Activated effector memory CD4-positive, alpha-beta T cell treated with anti-CD3 and anti-CD28 coated beads, Interleukin-2, amount 50 U/mL, for 16 hours (primary cell): ENCODE measurements around the gene ACAD8.
A peak's percentile ranks its signal among the peaks of the same experiment; 100 is the strongest.

Source experiments
- DNase-seq: peaks from one replicate; pipeline ENCODE4 v3.0.0-alpha.2; 2020

The ACAD8 gene

DNA sequence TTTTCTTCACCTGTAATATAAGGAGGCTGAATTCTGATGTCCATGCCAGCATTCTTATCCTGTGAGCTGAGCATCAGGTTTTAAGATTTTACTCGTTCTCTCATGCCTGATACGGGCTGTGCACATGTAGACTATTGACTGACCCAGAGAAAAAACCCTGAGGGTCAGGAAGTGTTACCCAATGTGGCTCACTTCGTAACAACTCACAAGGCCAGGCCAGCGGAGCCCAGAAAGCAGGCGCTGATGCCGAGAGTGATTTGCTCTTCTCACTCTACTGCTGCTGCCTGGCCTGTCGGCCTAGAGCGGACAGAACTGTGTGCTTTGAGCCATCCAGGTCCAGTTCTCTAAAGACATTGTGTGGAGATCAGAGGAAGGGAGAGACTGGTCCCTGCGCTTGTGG, 11.0 kb upstream of the ACAD8 start:
- no peak for DNase-seq

GRCh38 chr11:134243913-134244312, 9.5 kb upstream of the ACAD8 start:
- no peak for DNase-seq

DNA sequence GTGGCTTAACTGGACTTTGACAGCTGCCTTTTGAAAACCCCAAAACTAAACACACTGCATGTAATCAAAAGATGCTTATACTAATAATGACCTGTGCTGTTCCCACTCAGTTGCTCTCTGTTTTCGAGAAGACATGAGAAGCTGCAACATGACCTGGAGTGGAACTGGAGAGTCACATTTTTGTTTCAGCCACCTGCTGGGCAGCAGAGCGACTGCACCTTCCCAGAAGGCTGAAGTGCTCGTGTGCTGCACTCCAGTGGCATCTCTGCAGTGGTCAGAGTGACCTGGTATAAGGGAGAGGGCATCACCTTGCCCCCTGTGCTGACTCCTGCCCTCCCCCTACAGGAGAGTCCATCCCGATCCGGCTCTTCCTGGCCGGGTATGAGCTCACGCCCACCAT, 8.8 kb upstream of the ACAD8 start:
- DNase-seq, result no peak

- DNase-seq, result no peak
These were observed 7.9 kb upstream of the ACAD8 start for GRCh38 chr11:134245434-134245833.

DNA sequence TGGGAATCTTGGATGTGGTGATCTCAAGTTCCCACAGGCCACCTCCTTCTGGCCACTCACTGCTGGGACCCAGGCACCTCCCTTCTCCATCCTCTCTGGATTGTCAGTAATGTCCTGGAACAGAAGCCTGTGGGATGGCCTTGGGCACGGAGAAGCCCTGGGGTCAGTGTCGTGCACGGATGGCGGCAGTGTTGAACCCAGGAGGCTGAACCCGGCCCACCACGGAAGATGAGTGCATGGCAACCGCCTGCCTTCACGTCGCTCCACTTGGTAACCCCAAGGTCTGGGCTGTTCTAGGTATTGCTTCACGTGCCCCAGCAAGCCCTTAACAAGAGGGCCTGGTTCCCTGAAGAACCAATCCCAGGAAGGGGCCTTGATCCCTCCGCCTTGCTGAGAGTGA, 7.3 kb upstream of the ACAD8 start:
- DNase-seq, result no peak

DNA sequence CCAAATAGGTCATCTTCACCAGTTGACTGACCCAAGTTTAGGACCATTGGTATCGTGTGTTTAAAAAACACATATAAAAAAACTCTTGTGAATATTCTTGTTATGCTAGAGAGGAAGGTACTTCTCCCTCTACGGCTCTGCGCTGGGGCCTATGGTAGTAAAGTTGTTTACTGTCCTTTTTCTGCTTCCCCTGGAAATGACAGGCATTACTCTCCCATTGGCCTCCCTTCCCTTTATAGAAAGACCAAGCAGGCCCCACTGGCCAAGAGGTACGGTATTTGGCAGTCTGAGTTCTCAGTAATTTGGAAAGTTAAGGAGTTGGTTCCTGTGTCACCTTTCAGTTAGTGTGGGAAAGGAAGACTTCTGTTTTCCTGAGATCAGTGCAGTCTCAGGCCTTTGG, 6.7 kb upstream of the ACAD8 start:
- DNase-seq, result no peak

- no peak for DNase-seq
These were observed 4.4 kb upstream of the ACAD8 start for GRCh38 chr11:134248910-134249480.

- no peak for DNase-seq
These were observed 3.1 kb upstream of the ACAD8 start for GRCh38 chr11:134250246-134250645.

DNA sequence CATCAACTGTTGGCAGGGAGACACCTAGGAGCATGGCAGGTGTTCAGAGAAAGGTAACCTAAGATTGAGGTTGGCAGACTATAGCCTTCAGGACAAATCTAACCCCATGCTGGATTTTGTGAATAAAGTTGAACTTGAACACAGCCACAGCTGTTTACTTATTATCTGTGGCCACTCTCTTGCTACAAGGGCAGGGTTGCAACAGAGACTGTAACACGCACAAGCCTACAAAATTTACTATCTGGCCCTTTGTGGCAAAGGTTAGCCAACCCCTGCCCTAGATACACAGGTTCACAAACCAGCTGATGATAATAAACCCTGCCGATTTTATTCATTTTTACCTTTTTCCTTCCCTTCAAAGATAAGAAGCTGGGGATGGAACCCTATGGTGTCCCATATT, 2.7 kb upstream of the ACAD8 start:
- DNase-seq, result no peak

DNA sequence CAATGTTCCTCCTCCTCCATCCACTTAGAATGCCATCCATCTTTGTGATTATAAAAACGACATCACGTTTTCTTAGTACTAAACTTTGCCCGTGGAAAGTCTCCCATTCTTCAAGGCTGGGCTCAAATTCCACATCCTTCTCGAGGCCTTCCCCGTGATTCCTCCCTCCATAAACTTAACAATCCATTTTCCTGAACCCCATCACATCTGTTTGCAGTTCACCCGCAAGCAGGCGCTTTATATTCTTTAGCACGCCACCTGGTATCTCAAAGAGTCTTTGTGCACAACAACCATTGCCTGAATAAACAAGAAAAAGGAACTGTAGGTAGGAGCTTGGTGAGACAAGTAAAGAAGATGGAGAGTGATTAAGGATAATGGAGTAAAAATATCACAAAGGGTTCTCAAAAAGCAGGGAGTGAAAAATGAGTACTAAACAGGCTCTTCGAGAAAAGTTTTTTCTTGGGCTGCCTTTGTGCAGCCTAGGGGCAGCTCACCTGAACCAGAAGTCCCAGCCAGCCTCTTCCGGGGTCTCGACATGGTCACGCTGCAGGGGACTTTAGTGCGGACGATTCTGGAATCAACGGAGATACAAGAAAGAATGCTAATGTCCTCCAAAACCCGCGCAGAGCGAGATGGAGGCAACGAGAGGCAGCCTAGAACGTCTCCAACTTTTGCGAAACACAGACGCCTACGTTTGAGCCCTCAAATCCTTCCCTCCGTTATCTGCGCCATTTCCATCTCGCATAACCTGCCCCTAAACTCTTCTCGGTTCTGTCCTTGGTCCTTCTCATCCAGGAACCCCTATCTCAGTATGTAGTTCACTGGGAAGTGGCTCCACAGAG, 801 bp upstream of the ACAD8 start:
- DNase-seq, result peak; percentile 71

GRCh38 chr11:134254433-134255183, 1.2 kb downstream of the ACAD8 start:
- no peak for DNase-seq

- peak; percentile 21 for DNase-seq
These were observed 1.8 kb downstream of the ACAD8 start for GRCh38 chr11:134255184-134255561.

GRCh38 chr11:134257101-134257500, 3.7 kb downstream of the ACAD8 start:
- DNase-seq, result peak; percentile 43

DNA sequence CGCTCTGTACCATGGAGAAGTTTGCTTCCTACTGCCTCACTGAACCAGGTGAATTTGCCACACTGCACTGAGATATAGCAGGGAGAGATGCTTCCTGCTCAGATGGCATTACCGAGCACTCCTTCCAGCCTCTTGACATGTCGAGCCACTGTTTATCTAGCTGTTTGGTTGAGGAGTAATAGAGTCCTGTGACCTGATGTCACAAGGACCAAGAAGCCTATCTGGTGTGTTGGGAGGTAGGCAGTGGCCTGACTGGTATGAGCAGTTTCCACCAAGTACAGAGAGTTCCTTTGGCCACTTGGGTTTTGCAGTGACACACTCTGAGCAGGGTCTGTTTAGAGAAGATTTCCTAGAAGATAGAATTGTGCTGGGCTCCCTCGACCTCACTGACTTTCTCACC, 5.2 kb downstream of the ACAD8 start:
- DNase-seq, result no peak

- DNase-seq, result no peak
These were observed 7.1 kb downstream of the ACAD8 start for GRCh38 chr11:134260503-134260902.

DNA sequence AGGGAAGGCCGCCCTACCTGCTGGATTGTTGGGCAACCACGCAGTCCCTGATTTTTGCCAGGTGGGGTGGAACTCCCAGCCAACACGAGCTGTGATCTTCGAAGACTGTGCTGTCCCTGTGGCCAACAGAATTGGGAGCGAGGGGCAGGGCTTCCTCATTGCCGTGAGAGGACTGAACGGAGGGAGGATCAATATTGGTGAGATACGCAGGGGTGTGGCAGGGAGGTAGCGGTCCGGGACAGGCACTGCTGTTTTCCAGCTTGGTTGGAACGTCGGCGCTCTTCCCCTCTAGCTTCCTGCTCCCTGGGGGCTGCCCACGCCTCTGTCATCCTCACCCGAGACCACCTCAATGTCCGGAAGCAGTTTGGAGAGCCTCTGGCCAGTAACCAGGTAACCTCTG, 7.6 kb downstream of the ACAD8 start:
- peak; percentile 42 for DNase-seq

- peak; percentile 72 for DNase-seq
These were observed 8.5 kb downstream of the ACAD8 start for GRCh38 chr11:134261626-134262488.

DNA sequence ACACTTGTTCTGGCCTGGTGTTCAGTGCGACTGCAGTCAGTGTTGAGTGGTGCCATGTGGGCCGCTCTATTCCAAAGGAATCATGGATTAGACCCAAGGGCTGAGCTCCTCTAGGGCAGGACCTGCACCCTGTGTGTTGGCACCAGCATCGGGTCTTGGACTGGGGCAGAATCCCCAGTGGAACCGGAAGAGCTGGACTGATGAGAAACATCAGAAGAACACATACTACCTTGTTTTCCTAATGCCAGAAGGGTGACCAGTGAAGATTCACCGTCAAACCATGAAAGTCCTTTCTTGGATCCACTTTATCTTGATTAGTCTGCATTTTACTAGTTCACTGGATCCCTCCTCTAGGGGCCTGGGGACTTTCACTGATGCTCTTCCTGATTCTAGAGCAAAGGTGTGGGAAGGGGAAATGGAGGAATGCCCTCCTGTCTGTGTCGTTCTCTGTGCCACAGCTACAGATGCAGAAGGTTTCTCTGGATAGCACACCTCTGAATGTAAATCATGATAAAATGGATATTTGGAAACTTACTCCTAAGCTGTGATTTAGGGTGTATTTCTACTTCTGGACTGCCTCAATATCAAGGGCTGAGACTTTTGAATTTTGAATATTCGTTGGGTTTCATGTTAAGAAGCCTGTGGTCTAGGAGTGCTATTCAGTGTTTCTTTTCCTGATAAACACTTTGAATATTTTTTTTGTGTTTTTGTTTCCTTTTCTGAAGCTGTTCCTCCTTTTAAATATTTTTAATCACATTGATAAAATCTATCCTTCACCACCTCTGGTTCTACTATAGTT, 11.8 kb downstream of the ACAD8 start:
- no peak for DNase-seq

DNA sequence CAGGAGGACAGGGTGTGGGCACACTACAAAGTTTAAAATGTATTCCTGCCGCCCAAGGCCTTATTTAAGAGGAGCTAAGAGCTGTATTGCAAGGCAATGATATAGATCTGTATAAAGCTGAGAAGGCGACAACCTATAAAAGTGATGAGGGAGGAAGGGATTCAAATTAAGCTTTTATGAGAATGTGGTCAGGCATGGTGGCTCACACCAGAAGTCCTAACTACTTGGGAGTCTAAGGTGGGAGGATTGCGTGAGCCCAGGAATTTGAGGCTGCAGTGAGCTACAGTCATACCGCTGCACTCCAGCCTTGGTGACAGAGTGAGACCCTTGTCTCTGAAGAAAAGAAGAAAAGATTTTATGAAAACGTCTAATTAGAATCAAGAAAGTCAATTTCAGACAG, 13.1 kb downstream of the ACAD8 start:
- peak; percentile 9 for DNase-seq

GRCh38 chr11:134266841-134267251, 13.5 kb downstream of the ACAD8 start:
- DNase-seq, result no peak

DNA sequence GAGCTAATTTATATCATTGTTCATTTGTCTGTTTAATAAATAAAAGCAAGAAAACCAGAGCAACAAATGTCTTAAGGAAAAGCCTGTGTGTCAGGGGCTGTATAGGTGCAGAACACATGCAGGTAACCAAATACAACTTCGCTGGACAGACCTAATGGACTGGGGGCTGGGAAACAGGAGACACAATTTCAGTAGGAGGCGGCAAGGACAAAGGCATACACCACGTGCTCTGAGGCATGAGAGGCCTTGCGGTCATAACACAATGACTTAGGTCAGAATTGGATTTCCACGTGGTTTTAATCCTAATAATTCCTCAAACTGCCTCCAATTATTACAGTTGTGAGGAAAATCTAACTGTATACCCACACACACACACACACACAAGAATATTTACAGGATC, 14.1 kb downstream of the ACAD8 start:
- peak; percentile 46 for DNase-seq

GRCh38 chr11:134267966-134268365, 14.6 kb downstream of the ACAD8 start:
- peak; percentile 27 for DNase-seq
